B cell (primary cell): ENCODE measurements around the gene PRICKLE3. TPM values are rescaled to one million over a fixed set of nuclear protein-coding genes. Genes with fewer than 3 reads are reported as not detected.

Experiments
- ATAC-seq: fragments of 200-7000 bp; cut with Tn5 transposase; one replicate; pipeline ENCODE4 v1.10.0; 2021; ENCODE audit warnings: low read depth, mild to moderate bottlenecking, moderate number of reproducible peaks, moderate library complexity
- CTCF ChIA-PET: fragments of 350-600 bp; sonication (Branson Sonifier 250); formaldehyde crosslinking; loops from one replicate; lab custom pipeline; 2021; ENCODE audit warnings: antibody characterized with exemption, inconsistent platforms; lab: Charles Lee
- POLR2A ChIA-PET: fragments of 350-600 bp; sonication (Branson Sonifier 250); formaldehyde crosslinking; loops from one replicate; lab custom pipeline; 2021; ENCODE audit warnings: antibody characterized with exemption; lab: Charles Lee
- DNase-seq: peaks from one replicate; pipeline ENCODE4 v3.0.0; 2013
- H2AFZ ChIP-seq: 2 replicates; pipeline ENCODE4 v1.6.1; 2012; ENCODE audit warnings: mild to moderate bottlenecking, low read depth, low read length; ENCODE audit not compliant: insufficient read depth, poor library complexity, severe bottlenecking
- H3K27ac ChIP-seq, 2 donors: 1 replicate in 1 of 2; 2 replicates in 1 of 2; pipeline ENCODE4 v1.5.1; 2012 to 2013; ENCODE audit warnings: low read length in 2 of 2, mild to moderate bottlenecking in 2 of 2, moderate library complexity in 1 of 2
- H3K27me3 ChIP-seq, 4 experiments: fragments of 200-600 bp in 1 of 4; sonication (generic) in 1 of 4; replicated peaks in 1 of 4; 1 replicate in 2 of 4; 2 replicates in 2 of 4; pipeline versions ENCODE4 v1.6.1 to v1.7.0; 2013 to 2016; ENCODE audit warnings: low read length in 3 of 4, mild to moderate bottlenecking in 2 of 4, mixed read lengths in 1 of 4, moderate library complexity in 1 of 4; ENCODE audit not compliant: insufficient read depth in 4 of 4, control insufficient read depth in 3 of 4; ENCODE audit errors: control extremely low read depth in 1 of 4
- H3K36me3 ChIP-seq, 2 experiments: replicated peaks in 1 of 2; 1 replicate in 1 of 2; 2 replicates in 1 of 2; pipeline versions ENCODE4 v1.6.1 to v1.7.1; 2013; ENCODE audit warnings: low read length in 1 of 2; ENCODE audit not compliant: insufficient read depth in 2 of 2, control insufficient read depth in 1 of 2; ENCODE audit errors: control extremely low read depth in 1 of 2, extremely low read depth in 1 of 2
- H3K4me1 ChIP-seq, 2 donors: fragments of 200-600 bp in 1 of 2; sonication (generic) in 1 of 2; 1 replicate in 1 of 2; 2 replicates in 1 of 2; pipeline versions ENCODE4 v1.5.1 to v1.6.1; 2013 to 2017; ENCODE audit warnings: low read length in 2 of 2; ENCODE audit not compliant: control insufficient read depth in 2 of 2, insufficient read depth in 2 of 2
- H3K4me2 ChIP-seq: replicated peaks from 2 replicates; pipeline ENCODE3; 2012; ENCODE audit warnings: mild to moderate bottlenecking, low read depth, low read length; ENCODE audit not compliant: poor library complexity, severe bottlenecking
- H3K4me3 ChIP-seq, 5 experiments: fragments of 200-600 bp in 1 of 5; sonication (generic) in 1 of 5; 1 replicate in 3 of 5; 2 replicates in 2 of 5; pipeline versions ENCODE4 v1.5.1 to v1.7.0; 2011 to 2016; ENCODE audit warnings: low read length in 4 of 5, mild to moderate bottlenecking in 4 of 5, low read depth in 2 of 5, control low read depth in 1 of 5, moderate library complexity in 1 of 5; ENCODE audit not compliant: insufficient read depth in 1 of 5; ENCODE audit errors: control extremely low read depth in 1 of 5, extremely low read depth in 1 of 5
- H3K79me2 ChIP-seq: fragments of 200-600 bp; sonication (generic); one replicate; pipeline ENCODE4 v1.6.0; 2016; ENCODE audit warnings: low read length; ENCODE audit not compliant: control insufficient read depth, insufficient read depth
- H3K9ac ChIP-seq: fragments of 200-600 bp; sonication (generic); 2 replicates; pipeline ENCODE4 v1.6.1; 2017; ENCODE audit warnings: mild to moderate bottlenecking, low read length, moderate library complexity
- H3K9me3 ChIP-seq, 3 donors: one replicate each; pipeline versions ENCODE4 v1.6.1 to v1.7.1; 2013; ENCODE audit warnings: low read length in 2 of 3; ENCODE audit not compliant: control insufficient read depth in 2 of 3, insufficient read depth in 1 of 3; ENCODE audit errors: control extremely low read depth in 1 of 3
- H4K20me1 ChIP-seq: 2 replicates; pipeline ENCODE4 v1.6.0; 2012; ENCODE audit warnings: mild to moderate bottlenecking, low read length; ENCODE audit not compliant: insufficient read depth, control insufficient read depth, poor library complexity, severe bottlenecking
- H3K27ac Mint-ChIP-seq: one replicate; pipeline ENCODE4 v1.8.0; 2021; ENCODE audit warnings: mixed read lengths
- H3K27me3 Mint-ChIP-seq: one replicate; pipeline ENCODE4 v1.8.0; 2021; ENCODE audit warnings: mixed read lengths
- H3K4me1 Mint-ChIP-seq: one replicate; pipeline ENCODE4 v1.8.0; 2021; ENCODE audit warnings: mixed read lengths
- H3K4me3 Mint-ChIP-seq: one replicate; pipeline ENCODE4 v1.8.0; 2021; ENCODE audit warnings: mixed read lengths
- H3K9me3 Mint-ChIP-seq: one replicate; pipeline ENCODE4 v1.8.0; 2022; ENCODE audit warnings: mixed read lengths; ENCODE audit not compliant: insufficient read depth
- CTCF ChIP-seq: fragments of 200-600 bp; IDR thresholded peaks from one replicate; pipeline ENCODE4 v1.8.0; 2022; ENCODE audit warnings: antibody characterized with exemption, mild to moderate bottlenecking
- EZH2 ChIP-seq: IDR thresholded peaks from 2 replicates; pipeline ENCODE4 v1.6.1; 2012; ENCODE audit warnings: borderline replicate concordance, low read depth, mild to moderate bottlenecking, moderate library complexity, low read length; ENCODE audit not compliant: insufficient read depth, poor library complexity, severe bottlenecking
- WGBS: methylation state at CpG from one replicate; pipeline ENCODE4 v1.1.5; 2013; ENCODE audit warnings: missing lambda C conversion rate; ENCODE audit not compliant: insufficient coverage; 5-methylcytosine and 5-hydroxymethylcytosine counted together
- intact Hi-C: fragments of 100-400 bp; cut with micrococcal nuclease; formaldehyde crosslinking; loops from one replicate; pipeline ENCODE4 v1.10.0; 2022
- polyA plus RNA-seq: library from polyadenylated mRNA; depleted of rRNA; stranded (reverse); fragments of >200 nt; gene quantifications from 2 replicates; pipeline ENCODE4 v1.2.3, GENCODE V29; 2012
- total RNA-seq, 2 donors: library from RNA; stranded (reverse); fragments of 120-200 nt in 1 of 2; gene quantifications; 1 replicate in 1 of 2; 2 replicates in 1 of 2; pipeline versions ENCODE4 v1.2.3 to v1.2.4, GENCODE V29; 2013 to 2022

The PRICKLE3 gene
- total and polyA plus RNA-seq, 2 donors (not counting 1 experiment from before 2014, with no cell fraction given): 16.2 to 21.0 TPM

GRCh38 chrX:49155243-49155899 is 30.8 kb downstream of the PRICKLE3 start:
- 3% methylated on average over 6 of the region's 18 CpGs for WGBS
- no peaks in the 10 kb centered on the region for H3K9me3 Mint-ChIP-seq

More at GRCh38 chrX:49155243-49155899, 30.8 kb downstream of the PRICKLE3 start:
- H3K27me3 Mint-ChIP-seq: no peaks in the 10 kb centered on the region
- TF ChIP-seq EZH2 (no peak), CTCF (no peak)
- Histone ChIP-seq H3K27me3 (no peaks in the 10 kb centered on the region), H3K4me3 (peak overlapping the region in 4 of 5 experiments; percentile 59 to 79 (median 64)), H4K20me1 (no peaks in the 10 kb centered on the region), H3K27ac (peak overlapping the region; percentile 87 to 93), H3K4me1 (peaks cover 8 to 14% of the 10 kb centered on the region in 2 donors), H3K9me3 (no peaks in the 10 kb centered on the region), H2AFZ (peak overlapping the region; percentile 81), H3K4me2 (peak overlapping the region; percentile 81), H3K9ac (peak overlapping the region; percentile 82), H3K36me3 (no peaks in the 10 kb centered on the region), H3K79me2 (no peaks in the 10 kb centered on the region)
- ChIA-PET POLR2A (interaction anchor here (0.6 to 1.4 kb wide), 5 partner anchors 11 to 263 kb away, joined by 3 to 12 read pairs (median 4); partner anchors contain the start of gene PLP2), CTCF (interaction anchor here (0.5 to 1.9 kb wide), 17 partner anchors 8 to 507 kb away, joined by 3 to 13 read pairs (median 4); partner anchors contain the start of gene HDAC6)
- ATAC-seq (no peak), DNase-seq (no peak)
- H3K4me3 Mint-ChIP-seq: peak overlapping the region; percentile 96
- intact Hi-C loops: no loop called here
- peak overlapping the region; percentile 99 for H3K27ac Mint-ChIP-seq
- peaks cover 15% of the 10 kb centered on the region for H3K4me1 Mint-ChIP-seq
